Measurements from ENCODE around the gene DENND5B. TPM values are rescaled to one million over a fixed set of nuclear protein-coding genes. Genes with fewer than 3 reads are reported as not detected.
"Not testable (repeated sequence)": the region's sequence is repeated elsewhere in the genome, so short reads cannot be mapped to it uniquely, and the experiment has no call there.

The DENND5B gene
- total RNA-seq, 1 experiment from 2014 or later: 24.6 TPM

GRCh38 chr12:31377210-31377609 lies 213.7 kb downstream of the DENND5B start:
- DNase-seq (ENCODE audit: low read depth): not testable (repeated sequence)

GRCh38 chr12:31375422-31375821 lies 215.5 kb downstream of the DENND5B start:
- DNase-seq (ENCODE audit: low read depth): not testable (repeated sequence)

DNA sequence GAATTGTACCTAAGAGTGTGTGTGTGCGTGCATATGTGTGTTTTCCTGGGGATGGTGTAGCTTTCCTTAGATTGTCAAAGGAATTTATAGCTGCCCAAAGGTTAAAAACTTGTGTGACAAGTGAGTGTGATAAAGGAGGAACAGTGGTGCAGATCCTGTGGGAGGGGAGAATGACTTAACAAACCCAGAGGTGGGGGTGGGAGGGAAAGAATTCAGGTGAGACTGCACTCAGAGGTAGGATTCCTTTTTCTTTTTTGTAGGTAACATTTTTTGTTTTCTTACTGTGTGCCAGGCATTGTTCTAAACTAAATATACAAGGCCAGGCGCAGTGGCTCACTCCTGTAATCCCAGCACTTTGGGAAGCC lies 219.7 kb downstream of the DENND5B start:
- no peak for DNase-seq (ENCODE audit: low read depth)

GRCh38 chr12:31370531-31371255 lies 220.2 kb downstream of the DENND5B start:
- DNase-seq (ENCODE audit: low read depth): peak; percentile 8

DNA sequence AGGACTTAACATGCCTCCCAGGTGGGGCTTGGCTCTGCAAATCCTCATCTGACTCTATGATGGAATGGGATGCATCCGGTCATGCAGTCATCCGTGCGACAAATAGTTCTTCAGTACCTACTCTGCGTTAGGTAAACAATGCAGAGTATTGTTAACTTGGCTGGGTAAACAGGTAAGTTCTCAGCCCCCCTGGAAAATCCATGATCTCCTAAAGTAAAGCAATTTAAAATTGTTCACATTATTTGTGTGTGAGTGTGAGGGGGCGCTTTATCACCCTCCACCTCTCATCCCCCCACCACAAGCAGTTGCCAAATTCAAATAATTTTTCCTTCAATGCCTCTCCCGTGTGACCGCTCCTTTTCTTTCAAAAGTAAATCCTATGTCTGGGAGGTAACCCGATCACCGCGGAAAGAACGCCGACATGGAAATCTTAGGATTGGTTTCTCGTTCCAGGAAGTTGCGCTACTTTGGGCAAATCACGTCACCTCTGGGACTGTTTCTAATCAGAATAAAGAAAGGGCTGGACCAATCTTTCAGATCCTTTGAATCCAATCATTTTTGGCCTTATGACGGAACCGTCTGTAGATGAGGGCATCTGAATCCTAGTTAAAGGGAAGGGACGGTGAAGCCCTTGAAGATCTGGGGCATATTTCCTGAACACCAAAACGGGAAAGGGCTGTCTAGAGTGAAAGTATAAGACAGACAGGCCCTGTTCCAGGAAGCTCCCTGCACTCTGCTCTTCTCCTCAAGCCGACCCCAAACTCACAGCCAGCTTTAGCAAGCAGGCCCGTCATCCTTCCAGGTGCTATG lies 221.0 kb downstream of the DENND5B start:
- DNase-seq (ENCODE audit: low read depth): no peak

DNA sequence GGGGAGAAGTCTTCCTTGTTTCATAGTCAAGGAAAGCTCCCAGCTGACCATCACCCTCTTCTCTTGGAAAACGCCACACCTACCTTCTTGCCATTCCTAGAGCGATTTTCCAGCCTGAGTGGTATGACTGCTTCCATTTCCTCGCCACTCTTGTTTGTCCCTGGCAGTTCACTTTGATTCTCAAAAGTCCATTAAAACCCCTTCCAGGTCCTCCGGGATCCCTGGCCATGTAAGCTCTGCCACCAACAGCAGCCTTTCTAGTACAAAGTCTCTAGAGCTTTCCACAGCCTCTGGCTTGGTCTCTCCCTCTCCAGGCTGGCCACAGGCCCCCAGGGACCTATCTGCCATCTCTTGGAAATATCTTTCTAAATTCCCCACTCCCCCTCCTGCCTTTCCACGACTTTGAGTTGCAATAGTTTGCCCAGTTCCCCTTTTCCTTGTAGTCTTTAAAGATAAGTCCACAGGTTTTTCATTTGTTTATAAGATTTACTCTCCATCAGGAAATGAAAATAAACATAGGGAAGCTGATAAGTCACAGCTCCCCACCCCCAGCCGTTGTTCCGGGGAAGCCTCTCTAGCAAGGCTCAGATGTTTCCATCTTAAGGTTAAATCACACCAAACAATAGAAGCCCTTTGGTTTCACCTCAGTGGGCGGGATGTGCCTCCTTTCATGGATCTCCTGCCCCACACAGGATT lies 222.1 kb downstream of the DENND5B start:
- DNase-seq (ENCODE audit: low read depth): peak; percentile 39

DNA sequence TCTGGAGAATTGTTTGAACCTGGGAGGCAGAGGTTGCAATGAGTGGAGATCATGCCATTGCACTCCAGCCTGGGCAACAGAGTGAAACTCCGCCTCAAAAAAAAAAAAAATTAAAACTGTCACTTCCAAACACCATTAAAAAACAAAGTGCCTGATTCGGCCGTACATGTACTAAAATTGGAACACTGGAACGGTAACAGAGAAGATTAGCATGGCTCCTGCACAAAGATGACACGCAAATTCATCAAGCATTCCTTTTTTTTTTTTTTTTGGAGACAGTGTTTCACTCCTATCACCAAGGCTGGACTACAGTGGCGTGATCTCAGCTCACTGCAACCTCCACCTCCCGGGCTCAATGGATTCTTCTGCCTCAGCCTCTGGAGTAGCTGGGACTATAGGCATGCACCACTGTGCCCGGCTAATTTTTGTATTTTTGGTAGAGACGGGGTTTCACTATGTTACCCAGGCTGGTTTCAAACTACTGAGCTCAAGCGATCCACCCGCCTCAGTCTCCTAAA lies 224.8 kb downstream of the DENND5B start:
- DNase-seq (ENCODE audit: low read depth): no peak

DNA sequence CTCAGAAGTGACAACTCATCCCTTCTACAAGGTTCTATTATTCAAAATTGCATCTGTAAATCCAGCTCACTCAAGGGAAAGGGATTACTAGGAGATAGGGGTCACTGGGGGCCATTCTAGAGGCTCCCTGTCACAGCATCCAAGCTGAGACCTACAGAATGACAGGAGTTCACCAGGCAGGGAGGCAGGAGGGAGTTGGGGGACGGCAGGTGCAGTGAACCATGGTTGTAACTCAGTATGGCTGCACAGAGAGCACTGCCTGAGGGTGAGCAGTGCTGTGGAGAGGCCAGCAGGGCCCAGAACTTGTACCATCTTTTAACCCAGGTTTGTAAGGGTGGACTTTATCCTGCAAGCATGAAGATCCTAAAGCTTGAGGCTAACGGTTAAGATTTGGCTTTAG lies 227.1 kb downstream of the DENND5B start:
- no peak for DNase-seq (ENCODE audit: low read depth)

DNA sequence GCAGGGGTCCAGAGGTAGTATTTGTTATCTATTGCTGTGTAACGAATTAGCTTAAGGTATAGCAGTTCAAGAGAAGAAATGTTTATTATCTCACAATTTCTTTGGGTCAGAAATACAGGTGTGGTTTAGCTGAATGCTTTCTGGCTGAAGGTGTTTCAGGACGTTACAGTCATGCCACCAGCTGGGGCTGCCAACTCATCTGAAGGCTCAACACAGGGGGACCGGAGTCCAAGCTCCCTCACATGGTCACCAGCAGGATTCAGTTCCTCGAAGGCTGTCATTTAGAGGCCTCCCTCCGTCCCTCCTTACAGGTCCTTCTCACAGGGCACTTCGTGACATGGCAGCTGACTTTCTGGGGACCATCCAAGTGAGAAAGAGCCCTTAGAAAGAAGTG lies 227.5 kb downstream of the DENND5B start:
- DNase-seq (ENCODE audit: low read depth): no peak

DNA sequence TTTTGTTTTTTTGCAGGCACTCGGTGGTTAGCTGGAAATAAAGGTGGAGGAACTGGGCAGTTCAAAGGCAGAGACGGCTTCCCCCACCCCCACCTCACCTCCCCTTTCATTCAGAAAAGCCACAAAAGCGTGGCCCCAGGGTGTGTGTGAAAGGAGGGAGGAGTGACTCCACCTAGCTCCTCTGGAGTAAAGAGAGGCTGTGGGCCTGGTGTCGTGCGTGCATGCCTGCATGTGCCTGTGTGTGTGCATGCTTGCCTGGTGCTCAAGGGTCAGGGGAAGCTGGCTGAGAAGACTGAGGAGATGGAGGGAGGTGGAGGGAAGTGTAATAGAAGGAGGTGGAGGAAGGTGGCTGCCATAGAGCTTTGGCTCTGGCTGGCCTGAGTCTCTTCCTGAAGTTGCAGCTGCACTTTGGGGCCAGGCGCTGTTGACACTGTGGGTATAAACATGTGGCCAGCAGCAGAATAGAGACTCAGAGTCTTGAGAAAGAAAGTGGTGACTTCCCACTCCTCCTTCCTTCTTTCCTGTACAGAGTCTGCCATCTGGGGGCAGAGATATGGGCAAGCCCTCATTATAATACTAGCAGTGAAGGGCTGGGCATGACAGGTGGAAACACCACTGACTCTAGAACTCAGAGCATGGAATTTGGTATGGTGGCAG lies 228.0 kb downstream of the DENND5B start:
- DNase-seq (ENCODE audit: low read depth): peak; percentile 77

GRCh38 chr12:31362115-31362758 lies 228.7 kb downstream of the DENND5B start:
- peak; percentile 42 for DNase-seq (ENCODE audit: low read depth)

GRCh38 chr12:31361730-31362114 lies 229.2 kb downstream of the DENND5B start:
- DNase-seq (ENCODE audit: low read depth): no peak

GRCh38 chr12:31355747-31356107 lies 235.2 kb downstream of the DENND5B start:
- DNase-seq (ENCODE audit: low read depth): no peak

- DNase-seq (ENCODE audit: low read depth): no peak
Measured at GRCh38 chr12:31353750-31354708, 236.9 kb downstream of the DENND5B start.

GRCh38 chr12:31346267-31346666 lies 244.7 kb downstream of the DENND5B start:
- DNase-seq (ENCODE audit: low read depth): no peak

GRCh38 chr12:31343139-31343538 lies 247.8 kb downstream of the DENND5B start:
- no peak for DNase-seq (ENCODE audit: low read depth)

DNA sequence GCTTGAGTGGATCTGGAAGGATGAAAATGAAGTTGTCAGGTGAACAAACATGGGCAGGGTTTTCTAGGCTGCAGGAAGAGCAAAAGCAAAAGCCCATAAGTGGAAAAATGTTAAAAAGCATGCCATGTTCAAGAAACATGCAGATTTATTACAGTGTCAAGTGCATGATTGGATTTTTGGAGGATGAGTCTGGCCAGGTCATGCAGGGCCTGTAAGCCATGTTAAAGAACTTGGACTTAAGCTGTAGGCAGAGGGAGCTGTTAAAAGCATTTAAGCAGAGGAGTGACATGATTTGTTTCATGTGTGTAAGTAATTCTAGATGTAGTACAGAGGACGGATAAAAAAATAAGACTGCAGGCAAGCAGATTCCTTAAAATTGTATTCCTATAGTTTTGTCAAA lies 248.7 kb downstream of the DENND5B start:
- no peak for DNase-seq (ENCODE audit: low read depth)

- DNase-seq (ENCODE audit: low read depth): no peak
Measured at GRCh38 chr12:31339831-31340622, 250.9 kb downstream of the DENND5B start.

- DNase-seq (ENCODE audit: low read depth): no peak
Measured at GRCh38 chr12:31337952-31338351, 253.0 kb downstream of the DENND5B start.

All from M059J (cell line).